Thoracic aorta (tissue), 2 donors: ENCODE measurements around the gene NTF3. TPM values are rescaled to one million over a fixed set of nuclear protein-coding genes. Genes with fewer than 3 reads are reported as not detected.

ENCODE experiments used
- ATAC-seq: fragments of 150-250 bp; one replicate; pipeline ENCODE4 v1.8.0; 2017; ENCODE audit warnings: low read depth; ENCODE audit not compliant: insufficient number of reproducible peaks, low FRiP score
- DNase-seq: peaks from one replicate; pipeline ENCODE4 v3.0.0-alpha.2; 2020; ENCODE audit warnings: low spot score
- H3K27ac ChIP-seq, 2 donors: fragments of 200-600 bp; sonication (generic); 1 replicate in 1 of 2; 2 replicates in 1 of 2; pipeline ENCODE4 v1.5.1; 2016; ENCODE audit warnings: mild to moderate bottlenecking in 2 of 2, moderate library complexity in 2 of 2
- H3K27me3 ChIP-seq: fragments of 200-600 bp; sonication (generic); replicated peaks from 2 replicates; pipeline ENCODE4 v1.6.0; 2016; ENCODE audit warnings: mild to moderate bottlenecking; ENCODE audit not compliant: insufficient read depth
- H3K36me3 ChIP-seq: fragments of 200-600 bp; sonication (generic); one replicate; pipeline ENCODE4 v1.5.1; 2016
- H3K4me1 ChIP-seq, 2 donors: fragments of 200-600 bp; sonication (generic); 1 replicate in 1 of 2; 2 replicates in 1 of 2; pipeline versions ENCODE4 v1.5.1 to v1.6.0; 2016; ENCODE audit warnings: low read depth in 2 of 2, mild to moderate bottlenecking in 1 of 2; ENCODE audit not compliant: control insufficient read depth in 1 of 2
- H3K4me3 ChIP-seq: fragments of 200-600 bp; sonication (generic); 2 replicates; pipeline ENCODE4 v1.5.1; 2016; ENCODE audit warnings: mild to moderate bottlenecking
- H3K9me3 ChIP-seq: fragments of 200-600 bp; sonication (generic); 2 replicates; pipeline ENCODE4 v1.5.1; 2016
- total RNA-seq, 2 donors: library from RNA; depleted of rRNA; stranded (reverse); fragments of >200 nt; gene quantifications; one replicate each; pipeline versions ENCODE4 v1.1.0 to v1.2.3, GENCODE V29; 2016
- TF ChIP-seq, protein P1 (sequence below): fragments of 200-600 bp; sonication (generic); IDR thresholded peaks from one replicate; pipeline ENCODE4 v1.5.1; 2019; ENCODE audit warnings: antibody characterized with exemption

Gene NTF3
- total RNA-seq, 2 donors from 2014 or later: 9.9 to 24.4 TPM

DNA sequence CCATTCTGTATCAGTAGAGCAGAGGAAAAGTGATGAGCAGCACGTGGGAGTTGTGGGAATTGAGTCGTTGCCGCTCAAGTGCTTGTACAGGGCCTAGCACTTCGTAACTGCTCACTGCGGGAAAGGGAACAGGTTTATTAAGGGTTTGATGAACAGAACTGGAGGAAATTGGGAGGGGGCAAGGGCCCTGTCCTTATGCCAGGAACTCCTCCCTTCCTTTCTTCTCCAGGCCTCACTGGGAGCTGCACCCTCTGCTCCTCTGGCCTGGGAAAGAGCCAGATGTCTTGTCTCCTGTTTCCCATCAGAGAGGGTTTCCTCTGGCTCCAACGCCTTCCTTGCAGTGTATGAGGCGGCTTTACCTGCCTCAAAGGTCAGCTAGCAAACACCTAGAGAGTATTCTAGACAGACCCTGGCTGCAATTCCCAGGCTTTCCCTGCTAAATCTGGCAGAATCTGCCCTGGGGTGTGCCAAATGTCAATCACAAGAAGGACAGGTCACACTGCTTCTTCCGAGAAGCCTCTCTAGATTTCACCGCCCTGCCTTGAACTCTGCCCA is 78.4 kb downstream of the NTF3 start:
- no peaks in the 10 kb centered on the region for H3K36me3 ChIP-seq
- ATAC-seq (no peak), DNase-seq (no peak)
- no peak overlapping the region for H3K27ac ChIP-seq
- no peaks in the 10 kb centered on the region for H3K27me3 ChIP-seq
- H3K9me3 ChIP-seq: no peaks in the 10 kb centered on the region
- H3K4me3 ChIP-seq: no peak overlapping the region
- H3K4me1 ChIP-seq: peaks cover 0 to 7% of the 10 kb centered on the region in 2 donors
- TF ChIP-seq, protein P1, sequence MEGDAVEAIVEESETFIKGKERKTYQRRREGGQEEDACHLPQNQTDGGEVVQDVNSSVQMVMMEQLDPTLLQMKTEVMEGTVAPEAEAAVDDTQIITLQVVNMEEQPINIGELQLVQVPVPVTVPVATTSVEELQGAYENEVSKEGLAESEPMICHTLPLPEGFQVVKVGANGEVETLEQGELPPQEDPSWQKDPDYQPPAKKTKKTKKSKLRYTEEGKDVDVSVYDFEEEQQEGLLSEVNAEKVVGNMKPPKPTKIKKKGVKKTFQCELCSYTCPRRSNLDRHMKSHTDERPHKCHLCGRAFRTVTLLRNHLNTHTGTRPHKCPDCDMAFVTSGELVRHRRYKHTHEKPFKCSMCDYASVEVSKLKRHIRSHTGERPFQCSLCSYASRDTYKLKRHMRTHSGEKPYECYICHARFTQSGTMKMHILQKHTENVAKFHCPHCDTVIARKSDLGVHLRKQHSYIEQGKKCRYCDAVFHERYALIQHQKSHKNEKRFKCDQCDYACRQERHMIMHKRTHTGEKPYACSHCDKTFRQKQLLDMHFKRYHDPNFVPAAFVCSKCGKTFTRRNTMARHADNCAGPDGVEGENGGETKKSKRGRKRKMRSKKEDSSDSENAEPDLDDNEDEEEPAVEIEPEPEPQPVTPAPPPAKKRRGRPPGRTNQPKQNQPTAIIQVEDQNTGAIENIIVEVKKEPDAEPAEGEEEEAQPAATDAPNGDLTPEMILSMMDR: no peak

DNA sequence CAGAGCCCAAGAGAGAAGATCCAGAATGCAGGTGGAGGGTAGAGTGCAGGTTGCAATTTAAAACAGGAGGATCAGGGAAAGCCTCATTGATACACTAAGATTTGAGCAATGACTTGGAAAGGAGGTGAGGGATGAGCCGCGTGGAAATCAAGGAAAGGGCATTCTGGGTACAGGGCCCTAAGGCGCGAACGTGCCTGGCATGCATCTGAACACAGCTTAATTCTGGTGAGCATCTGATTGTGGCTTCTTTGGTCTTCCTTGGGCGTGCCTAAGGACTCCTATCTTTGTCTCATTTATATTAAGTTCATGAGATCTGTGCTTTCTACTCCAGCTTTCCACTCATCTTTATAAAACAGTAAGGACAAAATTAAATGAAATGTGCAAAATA is 79.3 kb downstream of the NTF3 start:
- Histone ChIP-seq H3K27me3 (no peaks in the 10 kb centered on the region), H3K9me3 (no peaks in the 10 kb centered on the region), H3K4me3 (no peak overlapping the region), H3K27ac (no peak overlapping the region), H3K4me1 (peaks cover 0 to 7% of the 10 kb centered on the region in 2 donors), H3K36me3 (no peaks in the 10 kb centered on the region)
- DNase-seq: no peak
- no peak for ATAC-seq
- TF ChIP-seq, protein P1: no peak

DNA sequence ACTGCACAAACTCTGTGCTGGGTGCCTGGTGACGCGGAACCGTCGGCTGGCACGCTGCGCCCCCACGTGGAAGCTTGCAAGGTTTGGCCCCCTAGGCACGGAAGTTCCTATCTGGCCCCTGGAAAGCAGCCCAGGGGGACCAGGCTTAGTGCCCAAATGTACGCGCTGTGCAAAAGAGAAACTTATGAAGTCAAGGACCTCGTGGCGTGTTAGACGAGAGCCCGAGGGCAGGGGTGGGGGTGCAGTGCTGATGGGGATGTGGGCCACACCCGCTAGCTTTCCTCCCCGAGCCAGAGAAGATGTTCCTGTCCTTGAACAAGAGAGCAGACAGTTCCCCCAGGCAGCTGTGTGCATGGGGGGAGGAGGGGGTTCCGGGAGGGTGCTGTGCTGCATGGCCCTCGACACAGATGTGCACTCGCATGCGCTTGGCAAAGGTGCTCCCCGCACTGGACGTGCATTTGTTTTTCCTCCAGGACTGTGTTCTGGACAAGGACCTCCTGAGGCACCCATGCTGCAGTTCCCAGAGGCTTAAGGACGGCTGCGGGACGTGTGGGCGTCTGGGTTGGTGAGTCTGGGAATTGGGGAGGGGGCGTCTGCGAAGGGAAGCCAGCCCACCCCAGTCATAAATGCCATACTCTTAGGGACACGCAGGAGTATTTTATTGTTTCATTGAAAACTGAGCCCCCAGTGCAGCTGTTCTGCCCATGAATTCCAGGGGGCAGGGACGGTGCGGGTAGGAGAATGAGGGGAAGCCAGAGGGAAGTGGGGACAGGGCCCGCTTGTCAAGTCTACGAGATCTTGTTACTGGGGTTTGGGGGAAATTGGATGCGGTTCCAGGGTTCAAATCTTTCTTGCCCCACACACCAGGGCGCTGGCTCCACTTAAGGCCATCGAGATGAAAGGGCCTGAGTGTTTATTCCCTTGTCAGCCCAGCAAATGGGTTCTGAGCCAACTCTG is 80.0 kb downstream of the NTF3 start:
- ATAC-seq: no peak
- no peak for DNase-seq
- H3K4me1 ChIP-seq: peaks cover 0 to 7% of the 10 kb centered on the region in 2 donors
- peak overlapping the region; percentile 46 for H3K4me3 ChIP-seq
- H3K27me3 ChIP-seq: no peaks in the 10 kb centered on the region
- TF ChIP-seq, protein P1: peak; percentile 68
- H3K27ac ChIP-seq: no peak overlapping the region
- no peaks in the 10 kb centered on the region for H3K36me3 ChIP-seq
- no peaks in the 10 kb centered on the region for H3K9me3 ChIP-seq

DNA sequence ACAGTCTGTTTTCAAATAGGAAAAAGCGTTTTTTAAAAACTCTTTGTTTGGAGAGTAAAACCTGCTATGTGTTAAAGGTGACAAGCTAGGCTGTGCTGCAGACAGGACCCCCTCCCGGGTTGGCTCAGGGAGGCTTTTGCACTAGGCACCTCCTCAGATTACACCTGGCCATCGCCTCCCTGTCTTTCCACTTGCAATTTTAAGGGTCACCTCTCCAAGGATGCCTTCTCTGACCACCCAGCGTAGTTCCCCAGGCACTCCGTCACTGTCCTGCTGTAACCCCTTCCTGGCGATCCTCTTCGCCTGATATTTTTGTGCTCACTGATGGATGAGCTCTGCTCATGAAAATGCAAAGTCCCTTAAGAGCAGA is 80.7 kb downstream of the NTF3 start:
- Histone ChIP-seq H3K36me3 (no peaks in the 10 kb centered on the region), H3K9me3 (no peaks in the 10 kb centered on the region), H3K27me3 (no peaks in the 10 kb centered on the region), H3K4me1 (peaks cover 0 to 5% of the 10 kb centered on the region in 2 donors), H3K27ac (no peak overlapping the region), H3K4me3 (no peak overlapping the region)
- ATAC-seq: no peak
- TF ChIP-seq, protein P1: no peak
- DNase-seq: no peak

DNA sequence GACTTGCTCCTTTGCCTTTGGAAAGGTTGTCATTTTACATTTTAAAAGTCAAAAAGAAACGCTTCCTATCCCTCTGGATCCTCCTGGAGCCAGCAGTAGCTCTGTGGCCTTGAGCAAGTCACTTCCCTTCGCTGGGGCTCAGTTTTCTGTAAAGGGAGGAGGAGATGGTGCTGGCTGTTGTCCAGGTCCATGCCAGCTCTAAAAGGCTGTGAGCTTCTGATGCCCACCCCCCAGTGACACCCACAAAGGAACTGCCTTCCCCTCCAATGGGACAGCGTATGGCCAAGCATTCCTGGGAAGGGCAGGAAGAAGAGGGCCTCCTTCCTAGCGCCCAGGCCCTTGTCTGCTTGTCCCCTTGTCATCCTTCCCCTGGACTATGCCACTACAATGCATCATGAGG is 81.5 kb downstream of the NTF3 start:
- no peak for ATAC-seq
- Histone ChIP-seq H3K27me3 (no peaks in the 10 kb centered on the region), H3K4me1 (peaks cover 0 to 5% of the 10 kb centered on the region in 2 donors), H3K27ac (no peak overlapping the region), H3K9me3 (no peaks in the 10 kb centered on the region), H3K4me3 (no peak overlapping the region), H3K36me3 (no peaks in the 10 kb centered on the region)
- DNase-seq: no peak
- TF ChIP-seq, protein P1: no peak
